NCI-H2081 (cell line): ENCODE measurements around the gene CDC7.
A peak's percentile ranks its signal among the peaks of the same experiment; 100 is the strongest.
"Not testable (repeated sequence)": the region's sequence is repeated elsewhere in the genome, so short reads cannot be mapped to it uniquely, and the experiment has no call there.

ENCODE experiments used
- DNase-seq, 2 experiments: peaks; one replicate each; lab custom pipeline; 2025; lab: John Stamatoyannopoulos, UW

CDC7 gene

DNA sequence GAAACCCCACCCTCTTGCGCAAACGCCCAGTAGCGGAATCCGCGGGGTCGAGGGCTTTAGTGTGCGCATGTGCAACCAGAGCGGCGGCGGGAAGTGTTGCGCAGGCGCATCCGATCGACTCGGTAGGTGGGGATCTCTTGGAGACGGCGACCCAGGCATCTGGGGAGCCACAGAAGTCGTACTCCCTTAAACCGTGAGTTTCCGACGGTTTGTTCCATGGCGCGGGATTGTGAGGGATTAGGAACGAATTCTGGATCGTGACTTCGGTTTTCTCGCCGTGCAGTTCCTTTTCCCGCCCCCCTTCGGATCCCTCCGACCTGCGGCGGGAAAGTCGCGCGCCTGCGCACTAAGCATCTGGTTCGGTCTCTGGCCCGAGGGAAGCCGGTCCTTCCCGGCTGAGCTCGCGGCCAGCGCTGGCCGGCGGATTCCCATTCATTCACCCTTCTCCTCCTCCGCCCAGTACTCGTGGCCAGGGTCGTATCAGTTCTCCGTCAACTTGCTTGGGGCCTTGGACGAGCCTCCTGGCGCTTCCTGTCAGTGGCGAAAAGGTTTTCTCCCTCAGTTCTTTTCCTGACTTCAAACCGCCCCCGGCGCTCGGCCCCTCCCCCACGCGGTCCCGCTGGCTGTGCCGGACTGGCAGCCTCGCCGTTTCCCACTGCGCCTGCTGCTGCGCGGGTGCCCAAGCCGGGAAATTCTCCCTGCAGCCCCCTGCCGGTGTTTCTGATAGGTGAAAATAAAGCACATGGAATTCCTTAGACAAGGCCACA is at the start of gene CDC7:
CDC7 (plus strand) TSS at position 96 of the 767 bp plus-strand sequence. CDS start 866 bp downstream, outside the sequence.
- DNase-seq: peak; percentile 88 to 89

DNA sequence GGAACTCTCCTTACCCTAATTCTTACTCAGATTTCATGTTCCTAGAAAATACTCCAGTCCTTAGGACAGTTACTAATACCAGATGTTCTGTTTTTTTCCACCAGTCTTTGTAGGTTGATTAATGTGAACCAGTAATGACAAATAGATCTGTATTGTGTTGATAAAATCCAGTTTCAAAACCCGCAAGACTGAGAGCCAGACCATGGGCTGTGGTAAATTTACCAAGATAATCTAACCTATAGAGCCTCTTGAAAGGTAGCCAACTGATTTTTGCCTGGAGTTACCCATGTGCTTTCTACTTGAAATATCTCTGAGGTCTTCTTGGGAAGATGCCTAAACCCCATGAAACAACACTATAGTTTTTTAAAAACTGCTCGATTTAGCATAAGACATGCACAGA is 46.5 kb upstream of the CDC7 start:
- no peak for DNase-seq

DNA sequence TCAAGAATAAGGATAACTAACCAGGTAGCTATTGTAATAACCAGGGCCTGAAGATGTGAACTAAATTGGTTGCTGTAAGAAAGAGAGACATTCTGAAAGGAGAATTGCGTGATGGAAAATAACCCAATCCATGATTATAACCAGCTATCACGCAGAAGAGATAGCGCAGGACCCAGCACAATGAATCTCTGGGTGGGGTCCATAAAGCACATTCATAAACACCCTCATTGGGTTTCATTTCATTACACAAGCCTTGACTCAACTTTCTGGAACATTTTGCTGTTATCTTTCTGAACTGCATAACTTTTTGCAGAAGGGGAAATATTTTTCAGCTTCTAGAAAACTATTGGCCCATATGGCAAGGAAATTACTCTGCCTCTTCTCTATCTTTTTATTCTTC is 45.3 kb upstream of the CDC7 start:
- DNase-seq: no peak

DNA sequence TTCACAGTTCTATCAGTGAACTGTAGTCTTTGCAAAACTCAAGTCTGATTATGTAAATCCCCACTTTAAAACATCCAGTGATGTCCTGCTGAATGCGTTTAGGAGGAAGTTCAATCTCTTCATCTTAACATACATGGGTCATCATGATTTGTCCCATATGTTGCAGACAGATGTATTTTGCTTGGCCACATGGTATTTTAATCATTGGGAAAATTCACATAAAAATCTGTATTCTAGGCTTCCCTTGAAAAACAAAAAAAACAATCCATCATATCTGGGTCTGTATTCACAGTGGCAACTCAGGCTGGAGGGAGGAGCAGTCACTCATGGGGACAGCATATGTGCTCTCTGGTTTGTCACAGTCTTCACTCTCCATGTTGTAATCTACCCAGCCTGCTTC is 44.8 kb upstream of the CDC7 start:
- DNase-seq: no peak

DNA sequence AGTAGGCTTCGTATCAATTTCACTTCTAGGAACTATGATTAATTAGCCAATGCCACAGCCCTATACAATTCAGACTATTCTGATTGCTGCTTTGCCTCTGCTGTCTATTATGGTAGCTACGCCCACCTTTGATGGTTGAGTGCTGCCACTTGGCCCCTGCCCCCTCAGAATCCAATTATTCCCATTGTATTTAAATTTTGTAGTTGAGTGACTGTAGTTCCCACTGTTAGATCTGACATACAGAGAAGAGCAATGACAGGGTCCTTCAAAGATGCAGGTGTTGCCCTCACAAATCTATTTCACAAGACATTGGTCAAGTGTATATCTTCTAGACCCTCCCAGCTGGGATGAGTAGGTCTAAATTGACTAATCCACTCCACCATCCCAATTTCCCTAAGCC is 35.3 kb upstream of the CDC7 start:
- DNase-seq: not testable (repeated sequence)

DNA sequence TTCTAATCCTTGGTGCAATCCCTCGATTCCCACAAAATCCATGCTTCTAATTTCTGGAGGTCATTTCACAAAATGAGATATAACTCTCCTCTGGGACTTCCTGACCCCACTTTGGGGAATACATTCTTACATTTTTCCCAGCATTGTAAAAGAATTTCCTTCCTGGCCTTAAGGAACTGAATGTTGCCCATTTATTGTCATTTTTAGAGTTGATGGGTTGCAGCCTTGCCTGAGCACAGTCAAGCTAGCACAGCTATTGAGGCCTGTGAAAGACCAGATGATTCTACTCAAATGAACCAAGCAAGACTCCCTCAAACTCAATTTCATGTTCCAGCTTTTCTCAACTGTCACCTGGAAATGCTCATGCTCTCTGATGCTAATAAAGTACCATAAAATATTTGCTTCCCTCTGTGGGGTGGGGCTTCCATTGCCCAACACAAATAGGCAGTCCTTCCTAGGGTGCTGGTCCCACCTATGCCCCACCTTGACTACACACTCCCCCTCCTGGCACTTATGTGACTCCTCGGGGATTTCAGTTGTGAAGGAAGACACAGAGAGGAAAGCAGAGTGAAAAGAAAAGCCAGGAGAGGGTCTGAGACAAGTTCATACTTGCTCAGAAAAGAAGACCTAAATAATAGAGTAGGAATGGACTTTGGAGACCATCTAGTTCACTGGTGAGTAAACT is 24.0 kb upstream of the CDC7 start:
- no peak for DNase-seq

DNA sequence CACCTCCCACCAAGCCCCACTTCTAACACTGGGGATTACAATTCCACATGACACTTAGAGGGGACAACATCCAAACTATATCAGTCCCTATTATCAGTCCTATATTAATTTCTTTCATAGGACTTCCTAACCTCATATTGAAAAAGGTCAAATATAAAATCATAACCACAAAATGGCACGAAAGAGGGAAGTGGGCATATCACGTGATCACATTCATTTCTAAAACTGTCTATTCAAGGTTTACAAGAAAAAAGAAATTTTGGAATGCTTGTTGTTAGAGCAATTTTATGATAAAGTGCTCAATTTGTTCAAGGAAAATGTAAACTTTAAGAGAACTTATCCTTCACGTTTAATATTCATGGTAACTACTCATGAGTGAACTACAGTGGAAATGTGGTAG is 13.2 kb upstream of the CDC7 start:
- DNase-seq: no peak

DNA sequence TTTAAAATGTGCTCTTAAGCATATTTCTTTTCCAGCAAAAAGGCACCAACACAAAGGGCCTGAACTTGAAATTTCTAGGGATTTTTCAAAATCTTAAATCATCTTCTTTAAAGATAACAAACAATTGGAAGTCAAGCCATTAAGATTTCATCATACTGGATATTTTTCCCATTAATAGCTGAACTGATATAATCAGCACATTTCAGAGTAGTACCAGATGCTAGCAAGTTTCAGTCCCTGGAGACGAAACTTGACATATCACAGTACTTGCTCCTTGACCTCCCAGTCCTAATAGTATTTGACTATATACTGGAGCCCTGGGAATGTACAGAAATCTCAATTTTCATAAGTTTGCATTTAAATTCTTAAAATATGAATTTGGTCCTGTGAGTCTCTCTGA is 10.2 kb upstream of the CDC7 start:
- DNase-seq: no peak

DNA sequence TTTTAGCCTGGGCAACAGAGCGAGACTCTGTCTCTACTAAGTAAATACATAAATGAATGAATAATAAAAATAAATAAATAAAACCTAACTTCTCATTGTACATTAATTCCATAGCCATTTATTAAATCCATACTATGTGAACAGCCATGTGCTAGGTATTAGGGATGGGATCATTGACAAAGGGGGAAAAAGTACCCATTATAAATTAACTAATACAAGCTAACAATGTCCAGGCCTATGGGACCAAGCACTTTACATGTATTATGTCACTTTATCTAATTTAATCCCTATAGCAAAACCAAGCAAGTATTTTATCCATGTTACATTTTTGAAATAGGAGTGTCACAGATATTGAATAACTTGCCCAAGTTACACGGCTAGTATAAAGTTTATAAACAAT is 2.6 kb upstream of the CDC7 start:
- no peak for DNase-seq

DNA sequence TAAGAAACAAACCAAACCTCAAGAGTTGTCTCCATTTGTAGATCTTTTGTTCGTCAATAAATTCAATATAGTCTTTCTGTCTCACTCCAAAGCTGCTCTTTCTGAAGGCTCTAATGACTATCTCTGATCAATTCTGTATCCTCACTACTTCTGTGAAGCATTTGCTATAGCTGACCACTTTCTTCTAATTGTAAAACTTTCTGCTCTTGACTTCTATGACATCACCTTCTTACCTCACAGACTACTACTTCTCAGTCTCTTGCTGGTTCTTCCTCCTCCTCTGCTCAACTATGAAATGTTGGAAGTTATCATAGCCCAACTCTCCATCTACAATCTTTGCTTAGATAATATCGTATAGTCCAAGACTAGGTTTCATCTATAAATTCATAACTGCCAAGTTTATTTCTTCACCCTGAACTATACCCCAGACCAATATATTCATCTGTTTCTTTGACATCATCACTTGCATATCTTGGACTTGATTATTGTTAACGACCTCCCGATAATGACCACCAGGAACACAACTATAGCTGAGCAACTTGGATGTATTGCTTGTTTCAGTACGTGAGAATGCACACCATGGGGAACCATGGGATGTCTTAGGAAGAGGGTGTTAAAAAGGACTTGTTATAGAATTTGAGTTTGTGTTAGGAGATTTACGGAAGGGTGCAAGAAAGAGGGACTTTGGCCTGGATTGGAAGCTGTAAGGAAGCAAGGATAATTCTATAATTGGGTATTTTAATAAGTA is 2.0 kb upstream of the CDC7 start:
- no peak for DNase-seq

DNA sequence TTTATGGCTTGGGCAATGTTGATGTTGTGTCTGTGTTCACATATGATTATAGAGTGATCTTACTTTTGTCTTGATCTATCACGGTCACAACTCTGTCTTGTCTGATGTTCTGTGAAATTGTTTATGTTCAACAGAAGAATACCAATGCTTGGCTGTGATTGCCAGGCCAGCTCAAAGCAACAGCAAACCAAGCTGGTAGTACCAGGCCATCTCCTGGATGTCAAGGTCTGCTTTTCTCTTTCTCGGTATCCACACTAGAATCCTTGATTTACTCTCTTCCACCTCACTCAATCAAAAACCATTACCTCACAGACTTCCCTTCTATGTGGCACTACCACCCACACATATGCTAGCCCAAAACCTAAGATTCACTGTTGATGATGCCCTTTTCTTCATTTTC is 1.3 kb upstream of the CDC7 start:
- DNase-seq: no peak

DNA sequence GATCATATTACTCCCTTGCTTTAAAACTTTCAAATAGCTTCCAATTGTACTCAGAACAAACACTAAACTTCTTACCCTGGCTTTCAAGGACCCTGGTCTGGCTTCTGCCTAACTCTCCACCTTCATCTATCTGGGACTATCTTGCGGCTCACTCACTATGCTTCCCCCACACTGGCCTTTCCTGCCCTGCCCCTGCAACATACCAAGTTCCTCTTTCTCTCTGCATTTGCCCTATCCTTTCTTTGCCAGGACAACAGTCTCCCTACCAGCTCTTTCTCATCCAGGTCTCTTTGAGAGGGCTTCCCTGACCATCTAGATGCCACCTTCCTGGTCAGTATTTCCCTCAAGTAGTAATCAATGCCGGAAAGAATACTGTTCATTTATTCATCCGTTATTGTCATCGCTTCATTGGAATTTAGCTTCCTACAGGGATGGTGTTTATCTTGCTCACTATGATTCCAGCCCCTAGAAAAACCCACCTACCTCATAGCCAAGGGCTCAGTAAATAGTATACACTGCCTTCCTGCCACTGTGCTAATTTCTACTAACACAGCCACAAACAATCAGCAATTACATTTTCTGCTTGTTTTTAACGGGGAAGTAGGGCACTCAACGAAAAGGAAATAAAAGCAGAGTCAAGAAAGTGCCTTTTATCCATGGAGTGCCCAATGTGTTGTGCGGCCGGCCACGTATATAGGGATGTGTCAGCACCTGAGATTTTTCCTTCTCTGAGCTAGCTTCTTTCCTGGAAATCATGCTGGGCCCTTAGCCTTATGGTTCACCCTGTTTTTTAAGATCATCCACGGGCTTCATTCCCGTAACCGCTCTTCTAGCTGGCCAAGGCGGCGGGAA is 521 bp upstream of the CDC7 start:
- DNase-seq: no peak

DNA sequence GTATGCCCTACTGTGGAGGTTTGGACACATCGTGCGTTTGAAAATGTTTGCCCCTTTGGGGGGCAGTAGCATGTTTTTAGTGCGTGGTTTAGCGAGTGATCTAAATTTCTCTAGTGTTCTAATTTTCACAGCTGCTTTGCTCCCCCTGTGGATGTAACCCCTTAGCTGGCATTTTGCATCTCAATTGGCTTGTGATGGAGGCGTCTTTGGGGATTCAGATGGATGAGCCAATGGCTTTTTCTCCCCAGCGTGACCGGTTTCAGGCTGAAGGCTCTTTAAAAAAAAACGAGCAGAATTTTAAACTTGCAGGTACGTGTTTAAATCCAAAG is 836 bp downstream of the CDC7 start:
- DNase-seq: peak in 1 of 2 experiments; percentile 61

DNA sequence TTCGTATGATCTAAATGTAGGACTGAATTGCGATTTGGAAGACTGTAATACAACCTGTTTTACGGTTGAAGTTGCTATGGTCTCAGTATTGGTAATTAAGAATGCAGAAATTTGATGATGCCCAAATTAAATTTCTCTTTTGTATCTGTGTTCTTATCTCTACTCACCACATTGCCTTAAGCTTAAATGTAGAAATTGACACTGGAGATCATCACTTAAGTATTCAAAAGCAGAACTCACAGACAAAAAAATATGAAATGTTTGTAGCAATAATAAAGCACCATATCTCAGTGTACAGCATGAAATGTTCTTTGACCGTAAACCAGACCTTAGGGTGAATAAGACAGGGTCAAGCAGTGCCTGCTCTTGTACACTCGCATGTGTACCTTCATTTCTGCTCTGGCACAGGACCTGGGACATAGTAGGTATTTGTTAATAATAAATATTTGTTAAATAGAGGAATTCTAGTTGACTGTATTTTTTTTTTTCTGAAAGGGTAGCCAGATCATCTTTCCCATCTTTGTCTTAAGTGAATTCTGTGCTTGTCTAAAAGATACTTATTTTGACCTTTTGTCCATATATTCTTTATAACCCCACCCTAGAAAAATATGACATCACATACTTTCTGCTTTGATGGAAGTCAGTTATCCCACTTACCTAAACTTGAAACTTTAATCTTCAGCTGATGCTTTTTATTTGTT is 1.5 kb downstream of the CDC7 start:
- no peak for DNase-seq

DNA sequence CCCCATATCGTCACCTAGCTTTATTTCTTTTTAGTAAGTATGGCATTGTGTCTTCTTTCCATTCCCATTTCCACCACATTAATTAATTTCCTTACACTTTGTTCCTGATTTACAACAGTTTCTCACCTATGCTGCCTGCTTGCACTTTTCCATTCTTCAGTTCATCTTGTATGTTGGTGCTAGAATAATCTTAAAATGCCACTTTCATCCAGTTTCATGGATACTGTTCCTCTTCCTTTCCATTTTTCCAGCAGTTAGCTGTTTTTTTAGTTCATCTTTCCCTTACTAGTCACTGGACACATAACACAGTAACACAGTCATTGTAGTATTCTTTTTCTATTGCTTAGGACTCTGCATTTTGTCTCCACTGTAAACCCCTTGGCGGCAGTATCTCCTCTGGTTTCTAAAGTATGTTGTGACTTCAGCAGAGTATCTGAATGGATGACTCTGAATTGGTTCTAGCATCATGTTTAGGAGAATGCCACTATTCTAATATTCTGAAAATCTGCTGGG is 2.1 kb downstream of the CDC7 start:
- DNase-seq: peak; percentile 5 to 54

DNA sequence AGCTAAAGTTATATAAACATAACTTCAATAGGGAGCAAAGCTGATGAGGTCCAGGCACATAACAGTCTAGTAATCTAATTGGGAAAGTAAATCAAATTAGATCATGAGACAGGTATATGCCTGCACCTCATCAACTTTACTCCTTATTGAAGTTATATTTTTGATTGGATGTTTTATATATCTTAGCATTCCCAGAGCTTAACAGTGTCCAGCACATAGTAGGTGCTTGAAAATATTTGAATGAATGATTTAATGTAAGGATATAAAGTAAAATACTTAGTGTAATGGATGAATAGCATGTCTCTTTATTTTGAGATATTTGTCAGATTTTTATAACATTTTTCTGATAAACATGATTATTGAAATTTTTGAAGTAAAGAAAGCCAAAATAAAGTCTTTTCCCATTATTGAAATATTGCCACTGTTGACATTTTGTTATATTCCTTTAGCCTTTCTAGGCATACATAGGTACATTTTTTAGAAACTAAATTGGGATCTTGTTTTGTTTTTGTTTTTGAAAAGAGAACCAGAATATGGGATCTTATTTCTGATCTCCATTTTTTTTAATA is 2.8 kb downstream of the CDC7 start:
- DNase-seq: no peak

DNA sequence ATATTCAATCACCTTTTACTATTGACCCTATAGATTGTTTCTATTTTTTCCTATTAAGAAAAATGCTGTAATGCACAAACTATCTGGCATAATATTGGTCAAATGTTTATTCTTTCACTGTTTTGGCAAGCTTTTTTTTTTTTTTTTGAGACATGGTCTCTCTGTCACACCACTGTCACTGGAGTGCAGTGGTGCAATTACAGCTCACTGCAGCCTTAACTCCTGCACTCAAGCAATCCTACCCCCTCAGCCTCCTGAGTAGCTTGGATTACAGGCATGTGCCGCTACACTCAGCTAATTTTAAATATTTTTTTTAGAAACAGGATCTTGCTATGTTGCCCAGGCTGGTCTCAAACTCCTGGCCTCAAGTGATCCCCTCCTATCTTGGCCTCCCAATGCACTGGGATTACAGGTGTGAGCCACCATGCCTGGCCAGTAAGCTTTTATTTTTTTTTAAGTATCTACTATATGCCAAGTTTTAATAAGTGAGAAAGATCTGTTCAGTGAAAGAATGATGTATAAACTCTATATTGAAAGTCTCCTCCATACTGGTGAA is 3.4 kb downstream of the CDC7 start:
- no peak for DNase-seq

DNA sequence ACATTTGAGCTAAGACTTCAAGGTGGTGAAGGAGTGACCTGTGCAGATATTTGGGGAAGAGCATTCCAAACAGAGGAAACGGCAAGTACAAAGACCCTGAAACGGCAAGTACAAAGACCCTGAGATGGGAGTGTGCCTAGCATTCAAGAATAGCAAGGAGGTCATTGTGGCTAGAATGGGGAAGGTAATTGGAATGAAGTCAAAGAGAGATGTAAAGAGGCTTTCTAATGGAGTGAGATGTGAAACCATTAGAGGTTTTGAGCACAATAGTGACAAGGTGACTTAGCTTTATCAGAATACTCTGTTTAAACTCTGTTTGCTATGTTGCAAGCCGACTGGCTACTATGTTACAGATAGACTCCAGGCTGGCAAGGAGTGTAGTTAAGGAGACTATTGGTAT is 4.4 kb downstream of the CDC7 start:
- DNase-seq: no peak

DNA sequence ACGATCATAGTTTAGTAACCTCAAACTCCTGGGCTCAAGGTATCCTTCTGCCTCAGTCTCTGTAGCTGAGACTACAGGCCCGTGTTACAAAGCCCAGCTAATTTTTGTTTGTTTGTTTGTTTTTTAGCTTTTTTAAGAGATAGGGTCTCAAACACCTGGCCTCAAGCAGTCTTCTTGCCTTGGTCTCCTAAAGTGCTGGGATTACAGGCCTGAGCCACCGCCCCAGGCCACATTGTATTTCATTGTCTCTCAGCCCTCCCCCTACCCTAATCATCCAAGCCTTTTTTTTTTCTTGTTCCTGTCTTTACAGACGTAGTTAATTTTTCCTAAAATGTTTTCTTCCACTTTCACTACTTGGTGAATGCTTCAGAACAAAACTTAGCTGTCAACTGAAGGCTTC is 5.4 kb downstream of the CDC7 start:
- DNase-seq: no peak

DNA sequence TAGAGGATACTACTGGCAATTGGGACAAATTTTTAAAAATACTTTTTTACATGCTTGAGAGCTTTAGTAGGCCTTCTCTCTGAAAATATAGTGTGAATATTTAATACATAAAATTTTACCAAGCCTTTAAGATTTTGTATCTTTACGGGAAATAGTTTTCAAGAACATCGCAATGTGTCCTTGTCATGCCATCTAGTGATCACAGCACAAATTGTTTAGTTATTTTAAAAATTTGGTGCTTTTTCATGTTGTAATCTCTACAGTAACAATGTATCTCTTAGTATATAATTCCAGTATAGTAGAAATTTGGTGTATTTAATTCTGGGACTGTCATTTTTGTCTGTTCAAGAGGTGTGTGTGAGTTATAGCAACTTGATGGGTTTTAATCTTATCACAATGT is 6.7 kb downstream of the CDC7 start:
- no peak for DNase-seq

DNA sequence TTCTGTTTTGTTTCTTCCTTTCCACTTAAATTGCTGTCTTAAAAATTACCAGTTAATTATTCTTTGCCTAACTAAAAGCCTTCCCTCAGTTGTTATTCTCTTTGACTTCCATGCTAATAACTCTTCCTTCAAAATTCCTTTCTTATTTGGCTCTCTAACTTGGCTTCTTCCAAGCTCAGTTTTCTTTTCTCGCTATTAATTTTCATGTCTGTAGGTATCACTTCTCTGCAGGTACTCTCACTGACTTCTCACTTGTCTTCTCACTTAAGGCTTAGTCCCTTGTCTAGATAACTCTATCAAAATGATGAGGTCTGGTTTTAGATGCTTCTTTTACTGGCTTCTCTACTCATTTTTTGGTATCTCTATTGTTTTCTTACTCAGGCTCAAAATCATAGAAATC is 10.1 kb downstream of the CDC7 start:
- no peak for DNase-seq
